Fibroblast of lung (primary cell): ENCODE measurements around the gene ADAMTS3. TPM values are rescaled to one million over a fixed set of nuclear protein-coding genes. Genes with fewer than 3 reads are reported as not detected.

Source experiments
- DNase-seq, 2 donors: peaks; one replicate each; pipeline versions ENCODE4 v3.0.0 to v3.0.0-alpha.2; 2010; ENCODE audit warnings: low read depth in 2 of 2
- H2AFZ ChIP-seq: 2 replicates; pipeline ENCODE4 v1.5.1; 2012; ENCODE audit warnings: low read length, control low read depth, inconsistent platforms
- H3K27ac ChIP-seq: 2 replicates; pipeline ENCODE4 v1.5.1; 2011; ENCODE audit warnings: low read length, control low read depth; ENCODE audit not compliant: insufficient read depth
- H3K27me3 ChIP-seq: 2 replicates; pipeline ENCODE4 v1.5.1; 2011; ENCODE audit warnings: mild to moderate bottlenecking, low read length; ENCODE audit not compliant: control insufficient read depth, insufficient read depth
- H3K36me3 ChIP-seq: 2 replicates; pipeline ENCODE4 v1.5.1; 2011; ENCODE audit warnings: low read length; ENCODE audit not compliant: control insufficient read depth, insufficient read depth
- H3K4me1 ChIP-seq: 2 replicates; pipeline ENCODE4 v1.5.1; 2011; ENCODE audit warnings: low read length; ENCODE audit not compliant: control insufficient read depth, insufficient read depth; ENCODE audit errors: extremely low read depth
- H3K4me2 ChIP-seq: 2 replicates; pipeline ENCODE4 v1.5.1; 2011; ENCODE audit warnings: low read length, control low read depth; ENCODE audit not compliant: insufficient read depth; ENCODE audit errors: extremely low read depth
- H3K4me3 ChIP-seq, 4 experiments: fragments of 200-600 bp in 1 of 4; sonication (generic) in 1 of 4; replicated peaks in 1 of 4; 2 replicates each; pipeline ENCODE4 v1.5.1; 2011 to 2016; ENCODE audit warnings: low read length in 4 of 4, low read depth in 3 of 4, mild to moderate bottlenecking in 3 of 4, control low read depth in 2 of 4, inconsistent platforms in 1 of 4, mixed read lengths in 1 of 4; ENCODE audit not compliant: insufficient read depth in 1 of 4; ENCODE audit errors: control extremely low read depth in 1 of 4
- H3K79me2 ChIP-seq: 2 replicates; pipeline ENCODE4 v1.5.1; 2012; ENCODE audit warnings: mild to moderate bottlenecking, low read length, inconsistent platforms; ENCODE audit not compliant: control insufficient read depth, insufficient read depth
- H3K9ac ChIP-seq: 2 replicates; pipeline ENCODE4 v1.5.1; 2011; ENCODE audit warnings: mild to moderate bottlenecking, low read length, control low read depth; ENCODE audit not compliant: insufficient read depth
- H3K9me3 ChIP-seq: 2 replicates; pipeline ENCODE4 v1.5.1; 2012; ENCODE audit warnings: low read depth, low read length; ENCODE audit not compliant: control insufficient read depth, insufficient read depth
- H4K20me1 ChIP-seq: 2 replicates; pipeline ENCODE4 v1.5.1; 2011; ENCODE audit warnings: low read length; ENCODE audit not compliant: control insufficient read depth, insufficient read depth; ENCODE audit errors: extremely low read depth
- EZH2 ChIP-seq: IDR thresholded peaks from 2 replicates; pipeline ENCODE4 v1.5.1; 2012; ENCODE audit warnings: low read length, control low read depth, mild to moderate bottlenecking; ENCODE audit errors: missing control alignments
- polyA plus RNA-seq, 2 donors: library from polyadenylated mRNA; depleted of rRNA in 1 of 2; stranded (reverse) in 1 of 2; unstranded in 1 of 2; fragments of >200 nt; gene quantifications; 2 replicates each; pipeline ENCODE4 v1.2.1, GENCODE V29; 2011 to 2012; ENCODE audit warnings: missing spikeins in 1 of 2
- total RNA-seq: library from RNA; depleted of rRNA; stranded (reverse); fragments of >200 nt; gene quantifications from 2 replicates; pipeline ENCODE4 v1.2.1, GENCODE V29; 2014
- TF ChIP-seq, protein P1 (sequence below), 2 donors: IDR thresholded peaks in 1 of 2; conservative IDR thresholded peaks in 1 of 2; 1 replicate in 1 of 2; 2 replicates in 1 of 2; pipeline ENCODE4 v1.5.1; 2011 to 2012; ENCODE audit warnings: low read length in 2 of 2, control low read depth in 1 of 2, inconsistent platforms in 1 of 2, low read depth in 1 of 2, mild to moderate bottlenecking in 1 of 2

The ADAMTS3 gene
- total and polyA plus RNA-seq, 2 donors (not counting 1 experiment from before 2014, with no cell fraction given): 0.86 to 2.1 TPM

DNA sequence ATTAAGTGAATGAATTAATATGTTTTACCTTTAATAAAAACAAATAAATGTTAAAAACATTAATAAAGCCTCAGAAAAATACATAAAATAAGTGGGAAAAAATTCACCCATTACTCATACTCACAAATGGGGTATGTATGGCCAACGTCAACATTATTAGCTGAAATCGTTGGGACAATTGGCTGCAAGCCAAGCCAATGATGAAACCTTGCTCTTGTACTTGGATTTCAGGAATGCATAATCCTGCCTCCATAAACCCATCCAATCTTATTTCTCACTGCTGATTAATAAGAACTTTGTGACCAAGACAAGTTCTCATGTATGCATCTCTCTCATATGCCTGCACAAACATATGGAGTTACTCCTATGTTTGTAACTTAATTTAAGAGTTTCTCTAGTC is 35.3 kb upstream of the ADAMTS3 start:
- Histone ChIP-seq H3K9me3 (no peaks in the 10 kb centered on the region), H2AFZ (no peak overlapping the region), H4K20me1 (no peaks in the 10 kb centered on the region), H3K36me3 (no peaks in the 10 kb centered on the region), H3K79me2 (no peaks in the 10 kb centered on the region), H3K9ac (no peak overlapping the region), H3K4me1 (no peaks in the 10 kb centered on the region), H3K27ac (no peak overlapping the region), H3K27me3 (no peaks in the 10 kb centered on the region), H3K4me2 (no peak overlapping the region), H3K4me3 (no peak overlapping the region)
- DNase-seq: peak; percentile 47 to 66
- no peak for TF ChIP-seq EZH2
- TF ChIP-seq, protein P1, sequence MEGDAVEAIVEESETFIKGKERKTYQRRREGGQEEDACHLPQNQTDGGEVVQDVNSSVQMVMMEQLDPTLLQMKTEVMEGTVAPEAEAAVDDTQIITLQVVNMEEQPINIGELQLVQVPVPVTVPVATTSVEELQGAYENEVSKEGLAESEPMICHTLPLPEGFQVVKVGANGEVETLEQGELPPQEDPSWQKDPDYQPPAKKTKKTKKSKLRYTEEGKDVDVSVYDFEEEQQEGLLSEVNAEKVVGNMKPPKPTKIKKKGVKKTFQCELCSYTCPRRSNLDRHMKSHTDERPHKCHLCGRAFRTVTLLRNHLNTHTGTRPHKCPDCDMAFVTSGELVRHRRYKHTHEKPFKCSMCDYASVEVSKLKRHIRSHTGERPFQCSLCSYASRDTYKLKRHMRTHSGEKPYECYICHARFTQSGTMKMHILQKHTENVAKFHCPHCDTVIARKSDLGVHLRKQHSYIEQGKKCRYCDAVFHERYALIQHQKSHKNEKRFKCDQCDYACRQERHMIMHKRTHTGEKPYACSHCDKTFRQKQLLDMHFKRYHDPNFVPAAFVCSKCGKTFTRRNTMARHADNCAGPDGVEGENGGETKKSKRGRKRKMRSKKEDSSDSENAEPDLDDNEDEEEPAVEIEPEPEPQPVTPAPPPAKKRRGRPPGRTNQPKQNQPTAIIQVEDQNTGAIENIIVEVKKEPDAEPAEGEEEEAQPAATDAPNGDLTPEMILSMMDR (conservative IDR thresholded peaks at IDR 0.05 in 1 of 2, IDR thresholded peaks at IDR 0.05 in 1 of 2; ENCODE audit: low read depth in 1 of 2, low read length in 2 of 2): no peak

DNA sequence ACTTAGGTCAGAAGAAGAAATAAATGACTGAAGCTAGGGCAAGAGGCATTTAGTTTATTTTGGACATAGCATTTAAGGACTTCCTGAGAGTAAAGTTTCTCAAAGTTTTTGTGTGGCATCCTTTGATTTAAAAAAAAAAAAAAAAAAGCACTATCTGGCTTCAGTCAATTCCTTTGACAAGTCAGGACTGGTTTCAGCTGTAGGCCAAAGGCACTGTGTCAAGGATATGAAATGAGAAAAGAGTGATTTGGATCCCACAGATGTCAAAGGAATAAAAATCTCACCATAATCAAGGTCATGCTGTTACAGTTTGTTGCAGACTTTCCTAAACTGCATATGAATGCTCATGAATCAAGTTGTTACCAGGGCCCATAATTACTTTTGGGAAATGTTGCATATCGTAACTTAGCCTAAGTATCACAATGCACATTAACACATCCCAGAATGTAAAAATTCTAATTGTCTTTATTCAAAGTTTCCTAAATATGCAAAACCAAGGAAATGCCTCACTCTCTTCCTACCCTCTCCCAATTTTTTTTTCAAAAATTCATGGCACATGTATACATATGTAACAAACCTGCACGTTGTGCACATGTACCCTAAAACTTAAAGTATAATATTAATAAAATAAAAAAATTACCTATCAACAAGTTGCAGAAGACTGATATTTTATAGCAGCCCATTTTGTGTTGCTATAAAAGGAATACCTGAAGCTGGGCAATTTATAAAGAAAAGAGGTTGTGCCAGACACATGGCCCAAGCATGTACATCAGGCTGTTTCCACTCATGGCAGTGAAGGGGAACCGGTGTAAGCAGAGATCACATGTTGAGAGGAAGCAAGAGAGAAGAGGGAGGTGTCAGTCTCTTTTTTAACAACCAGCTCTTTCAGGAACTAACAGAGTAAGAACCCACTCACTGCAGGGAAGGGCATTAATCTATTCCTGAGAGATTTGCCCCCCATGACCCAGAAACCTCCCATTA is 33.7 kb upstream of the ADAMTS3 start:
- Histone ChIP-seq H2AFZ (no peak overlapping the region), H3K4me2 (no peak overlapping the region), H3K27me3 (no peaks in the 10 kb centered on the region), H3K79me2 (no peaks in the 10 kb centered on the region), H3K27ac (no peak overlapping the region), H3K36me3 (no peaks in the 10 kb centered on the region), H4K20me1 (no peaks in the 10 kb centered on the region), H3K9me3 (no peaks in the 10 kb centered on the region), H3K4me1 (no peaks in the 10 kb centered on the region), H3K4me3 (no peak overlapping the region), H3K9ac (no peak overlapping the region)
- DNase-seq: no peak
- TF ChIP-seq, protein P1 (conservative IDR thresholded peaks at IDR 0.05 in 1 of 2, IDR thresholded peaks at IDR 0.05 in 1 of 2; ENCODE audit: low read depth in 1 of 2, low read length in 2 of 2): no peak
- TF ChIP-seq EZH2: no peak

DNA sequence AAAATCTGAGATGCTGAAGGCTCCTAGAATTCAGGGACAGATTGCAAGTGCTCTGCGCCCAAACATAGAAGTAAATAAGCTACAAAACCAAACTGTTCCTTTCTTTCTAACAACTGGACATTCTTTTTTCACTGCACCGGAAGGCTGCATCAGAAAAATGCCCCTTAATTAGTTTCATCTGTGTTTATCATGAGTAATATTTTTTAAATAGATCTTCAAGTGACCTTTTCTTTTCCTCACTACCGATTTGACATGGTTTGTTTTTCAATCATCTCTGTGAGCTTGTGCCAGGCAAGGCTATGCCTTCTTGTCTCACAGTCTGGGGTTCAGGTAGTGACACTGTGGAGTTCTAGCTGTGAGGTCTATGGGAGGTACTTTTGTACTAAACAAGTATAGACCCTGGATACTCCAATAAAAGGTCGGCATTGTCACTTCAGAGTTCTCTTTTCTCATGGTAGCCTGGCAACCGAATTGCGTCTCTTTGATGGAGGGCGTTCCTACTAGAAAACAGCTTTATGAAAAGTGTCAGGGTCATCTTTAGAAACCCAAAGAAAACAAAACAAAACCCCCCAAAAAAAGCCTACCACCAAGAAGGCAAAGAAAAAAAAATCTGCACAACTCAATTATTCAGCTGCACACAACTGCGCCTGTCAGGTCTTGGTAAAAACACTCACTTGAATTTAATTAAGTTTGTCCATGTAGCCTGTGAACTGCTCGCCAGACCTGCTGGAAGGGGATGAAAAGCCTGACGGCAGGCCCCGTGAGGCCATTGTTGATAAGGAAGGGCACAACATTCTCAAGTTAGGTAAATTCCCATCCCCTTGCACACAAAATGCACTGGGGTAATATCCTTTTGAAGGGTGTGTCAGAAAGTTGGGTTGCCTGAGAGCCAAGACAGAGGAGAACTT is 22.8 kb upstream of the ADAMTS3 start:
- H3K27me3 ChIP-seq: no peaks in the 10 kb centered on the region
- H3K4me1 ChIP-seq: no peaks in the 10 kb centered on the region
- H3K36me3 ChIP-seq: no peaks in the 10 kb centered on the region
- no peak overlapping the region for H3K27ac ChIP-seq
- H3K79me2 ChIP-seq: no peaks in the 10 kb centered on the region
- no peaks in the 10 kb centered on the region for H4K20me1 ChIP-seq
- TF ChIP-seq, protein P1 (conservative IDR thresholded peaks at IDR 0.05 in 1 of 2, IDR thresholded peaks at IDR 0.05 in 1 of 2; ENCODE audit: low read depth in 1 of 2, low read length in 2 of 2): no peak
- TF ChIP-seq EZH2: no peak
- H2AFZ ChIP-seq: no peak overlapping the region
- DNase-seq: peak in 1 of 2 donors; percentile 21
- H3K9ac ChIP-seq: no peak overlapping the region
- H3K9me3 ChIP-seq: no peaks in the 10 kb centered on the region
- H3K4me2 ChIP-seq: peak overlapping the region; percentile 7
- no peak overlapping the region for H3K4me3 ChIP-seq
